ELF-1 (cell line): ENCODE data around the gene C2CD4A.

Experiments used
- DNase-seq: peaks from one replicate; pipeline ENCODE4 v3.0.0-alpha.2; 2016; ENCODE audit warnings: low read depth, low spot score

Gene C2CD4A

GRCh38 chr15:62059816-62060112, 7.0 kb upstream of the C2CD4A start:
- no peak for DNase-seq

DNA sequence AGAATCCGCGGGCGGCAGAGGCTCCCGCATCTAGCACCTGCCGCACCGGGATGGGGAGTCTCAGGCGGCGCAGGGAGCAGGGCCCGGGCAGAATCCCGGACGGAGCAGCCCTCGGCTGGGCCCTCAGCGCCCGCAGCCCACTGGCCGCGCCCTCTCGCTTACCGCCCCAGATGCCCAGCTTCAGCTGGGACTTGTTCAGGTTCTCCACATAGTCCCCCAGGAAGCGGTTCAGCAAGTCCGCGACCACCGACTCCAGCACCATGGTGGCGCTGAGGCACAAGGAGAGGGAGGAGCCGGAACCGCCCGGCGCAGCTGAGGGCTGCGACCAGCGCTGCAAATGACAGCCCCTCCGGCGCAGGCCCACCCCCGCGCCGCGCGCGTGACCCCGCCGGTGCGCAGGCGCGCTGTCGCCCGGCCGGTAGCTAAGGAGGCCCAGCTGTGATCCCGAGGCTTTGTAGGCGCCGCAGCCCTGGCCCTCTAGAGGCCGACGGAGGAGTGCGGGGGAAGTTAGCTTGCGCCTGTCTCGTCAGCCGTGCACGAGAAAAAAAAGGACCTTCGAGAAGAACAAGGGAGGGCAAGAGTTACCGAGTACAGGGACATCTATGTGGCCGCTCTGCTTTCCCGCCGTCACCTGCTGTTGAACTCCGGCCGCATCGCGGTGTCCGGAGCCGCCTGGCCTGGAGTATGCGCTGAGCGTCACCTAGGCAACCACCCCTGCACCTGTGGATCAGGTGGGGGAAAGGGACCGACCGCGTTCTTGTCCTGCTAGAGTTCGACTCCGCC, 6.5 kb upstream of the C2CD4A start, which contains the start of gene VPS13C:
Gene VPS13C (minus strand): TSS at position 335 of the 783 bp plus-strand sequence. CDS start 73 bp downstream, at position 262.
- DNase-seq = peak; percentile 98

DNA sequence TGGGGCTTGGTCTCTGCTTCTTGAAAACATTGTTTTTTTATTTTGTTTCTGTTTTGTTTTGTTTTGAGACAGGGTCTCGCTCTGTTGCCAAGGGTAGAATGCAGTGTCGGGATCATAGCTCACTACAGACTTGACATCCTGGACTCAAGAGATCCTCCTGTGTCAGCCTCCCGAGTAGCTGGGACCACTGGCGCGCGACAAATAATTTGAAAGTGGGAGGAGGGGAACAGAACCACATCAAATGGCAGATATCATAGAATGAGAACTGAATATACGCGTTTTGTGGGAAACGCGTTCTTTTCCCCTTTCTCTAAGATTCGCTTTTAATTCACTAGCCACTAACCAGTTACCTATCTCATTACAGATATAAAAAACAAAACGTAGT, 5.9 kb upstream of the C2CD4A start:
- DNase-seq = no peak

DNA sequence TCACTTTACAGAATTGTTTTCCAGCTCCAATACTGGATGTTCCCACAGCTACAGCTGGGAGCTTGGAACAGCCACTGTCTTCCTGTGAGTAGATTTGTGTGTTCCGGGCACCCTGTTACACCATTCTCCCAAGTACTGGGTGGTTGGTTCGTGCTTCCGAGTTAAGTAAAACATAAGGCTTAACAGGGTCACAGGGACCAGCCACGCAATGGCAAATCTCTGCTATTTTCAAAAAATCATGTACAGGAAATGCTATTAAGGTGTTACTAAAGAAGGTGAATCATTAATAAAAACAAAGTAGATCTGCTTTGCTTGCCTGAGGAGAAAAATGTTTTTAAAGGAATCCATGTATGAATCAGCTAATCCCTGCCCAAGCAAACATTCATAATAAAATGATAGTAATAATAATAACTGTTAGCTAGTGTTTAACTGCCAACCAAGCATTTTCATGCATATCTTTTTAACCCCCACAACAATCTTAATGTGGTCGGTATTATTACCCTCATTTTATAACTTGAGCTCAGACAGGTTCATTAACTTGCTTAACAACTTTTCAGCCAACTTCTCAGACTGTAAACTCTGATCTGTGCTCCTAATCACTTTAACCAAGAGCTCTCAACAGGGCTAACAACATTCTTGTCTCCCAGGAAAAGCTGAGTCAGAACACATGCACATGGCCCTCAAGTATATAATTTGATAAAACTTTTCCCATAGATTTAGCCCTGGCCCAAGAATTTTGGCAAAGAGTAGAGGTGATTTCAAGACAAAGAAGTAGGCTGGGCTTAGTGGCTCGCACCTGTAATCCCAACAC, 2.7 kb upstream of the C2CD4A start:
- no peak for DNase-seq

DNA sequence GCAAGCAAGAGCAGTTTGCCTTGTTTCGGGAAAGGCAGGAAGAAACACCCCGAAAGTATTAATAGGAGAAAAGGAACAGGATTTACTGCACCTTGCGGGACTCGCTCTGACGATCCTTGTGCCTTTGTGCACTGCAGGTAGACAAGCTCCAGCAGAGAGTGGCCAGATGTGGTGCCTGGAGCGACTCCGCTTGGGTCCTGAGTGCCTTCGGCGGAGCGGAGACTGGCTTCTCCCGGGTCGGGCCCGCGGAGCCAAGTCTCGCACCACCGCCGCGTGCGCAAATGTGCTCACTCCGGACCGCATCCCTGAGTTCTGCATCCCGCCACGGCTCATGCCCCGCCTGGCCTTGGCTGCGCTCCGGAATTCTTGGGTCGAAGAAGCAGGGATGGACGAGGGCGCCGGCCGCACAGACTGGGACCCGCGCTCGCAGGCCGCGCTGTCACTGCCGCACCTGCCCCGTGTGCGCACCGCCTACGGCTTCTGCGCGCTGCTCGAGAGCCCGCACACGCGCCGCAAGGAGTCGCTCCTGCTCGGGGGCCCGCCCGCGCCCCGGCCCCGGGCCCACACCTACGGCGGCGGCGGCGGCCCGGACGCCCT, 769 bp downstream of the C2CD4A start:
- DNase-seq = peak; percentile 44

DNA sequence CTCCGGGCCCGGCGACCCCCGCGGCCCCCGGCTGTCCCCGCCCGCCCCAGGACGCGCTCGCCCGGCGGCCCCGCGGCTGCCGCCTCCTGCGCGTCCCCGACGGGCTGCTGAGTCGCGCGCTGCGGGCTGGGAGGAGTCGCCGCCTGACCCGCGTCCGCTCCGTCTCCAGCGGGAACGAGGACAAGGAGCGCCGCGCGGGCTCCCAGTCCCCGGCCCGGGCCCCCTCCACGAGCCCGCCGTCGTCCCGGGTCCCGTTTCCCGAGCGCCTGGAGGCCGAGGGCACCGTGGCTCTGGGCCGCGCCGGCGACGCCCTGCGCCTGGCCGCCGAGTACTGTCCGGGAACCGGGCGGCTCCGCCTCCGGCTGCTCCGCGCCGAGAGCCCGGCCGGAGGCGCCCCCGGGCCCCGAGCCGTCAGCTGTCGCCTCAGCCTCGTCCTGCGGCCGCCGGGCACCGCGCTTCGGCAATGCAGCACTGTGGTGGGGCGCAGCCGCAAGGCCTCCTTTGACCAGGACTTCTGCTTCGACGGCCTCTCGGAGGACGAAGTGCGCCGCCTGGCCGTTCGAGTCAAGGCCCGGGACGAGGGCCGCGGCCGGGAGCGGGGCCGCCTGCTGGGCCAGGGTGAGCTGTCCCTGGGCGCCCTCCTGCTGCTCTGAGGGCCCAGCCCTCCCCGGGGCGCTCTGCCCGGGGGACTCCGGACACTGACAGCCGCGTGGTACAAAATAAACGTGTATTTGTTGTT, 1.5 kb downstream of the C2CD4A start:
- DNase-seq = peak; percentile 66

GRCh38 chr15:62068810-62069167, 2.0 kb downstream of the C2CD4A start:
- no peak for DNase-seq

GRCh38 chr15:62069551-62069950, 2.8 kb downstream of the C2CD4A start:
- no peak for DNase-seq

- no peak for DNase-seq
Observed at GRCh38 chr15:62071711-62072308, 5.0 kb downstream of the C2CD4A start.

DNA sequence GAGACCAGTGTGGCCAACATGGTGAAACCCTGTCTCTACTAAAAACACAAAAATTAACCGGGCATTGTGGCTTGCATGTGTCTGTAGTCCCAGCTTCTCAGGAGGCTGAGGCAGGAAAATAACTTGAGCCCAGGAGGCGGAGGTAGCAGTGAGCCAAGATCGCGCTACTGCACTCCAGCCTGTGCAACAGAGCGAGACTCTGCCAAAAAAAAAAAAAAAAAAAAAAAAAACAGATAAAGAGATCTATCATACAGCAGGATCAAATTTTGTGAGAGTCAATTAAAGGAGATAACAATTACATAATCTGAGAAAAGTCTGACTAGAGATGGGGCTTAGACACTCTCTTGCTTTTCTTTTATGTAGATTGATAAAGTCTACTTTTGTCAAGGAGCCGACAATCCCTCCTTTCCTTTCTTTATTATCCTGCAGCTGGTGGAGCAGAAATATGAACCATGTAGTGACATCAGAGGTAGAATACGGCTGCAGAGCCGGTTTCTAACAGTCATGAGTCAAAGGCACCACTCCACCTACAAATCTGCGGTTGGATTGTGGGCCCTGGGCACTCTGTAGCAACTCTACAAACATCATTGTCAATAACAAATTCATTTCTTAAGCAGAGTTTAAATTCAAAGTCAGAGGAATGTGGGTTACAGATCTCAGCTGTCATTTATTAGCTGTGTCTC, 9.0 kb downstream of the C2CD4A start:
- no peak for DNase-seq

GRCh38 chr15:62079594-62079993, 12.8 kb downstream of the C2CD4A start:
- DNase-seq = no peak

DNA sequence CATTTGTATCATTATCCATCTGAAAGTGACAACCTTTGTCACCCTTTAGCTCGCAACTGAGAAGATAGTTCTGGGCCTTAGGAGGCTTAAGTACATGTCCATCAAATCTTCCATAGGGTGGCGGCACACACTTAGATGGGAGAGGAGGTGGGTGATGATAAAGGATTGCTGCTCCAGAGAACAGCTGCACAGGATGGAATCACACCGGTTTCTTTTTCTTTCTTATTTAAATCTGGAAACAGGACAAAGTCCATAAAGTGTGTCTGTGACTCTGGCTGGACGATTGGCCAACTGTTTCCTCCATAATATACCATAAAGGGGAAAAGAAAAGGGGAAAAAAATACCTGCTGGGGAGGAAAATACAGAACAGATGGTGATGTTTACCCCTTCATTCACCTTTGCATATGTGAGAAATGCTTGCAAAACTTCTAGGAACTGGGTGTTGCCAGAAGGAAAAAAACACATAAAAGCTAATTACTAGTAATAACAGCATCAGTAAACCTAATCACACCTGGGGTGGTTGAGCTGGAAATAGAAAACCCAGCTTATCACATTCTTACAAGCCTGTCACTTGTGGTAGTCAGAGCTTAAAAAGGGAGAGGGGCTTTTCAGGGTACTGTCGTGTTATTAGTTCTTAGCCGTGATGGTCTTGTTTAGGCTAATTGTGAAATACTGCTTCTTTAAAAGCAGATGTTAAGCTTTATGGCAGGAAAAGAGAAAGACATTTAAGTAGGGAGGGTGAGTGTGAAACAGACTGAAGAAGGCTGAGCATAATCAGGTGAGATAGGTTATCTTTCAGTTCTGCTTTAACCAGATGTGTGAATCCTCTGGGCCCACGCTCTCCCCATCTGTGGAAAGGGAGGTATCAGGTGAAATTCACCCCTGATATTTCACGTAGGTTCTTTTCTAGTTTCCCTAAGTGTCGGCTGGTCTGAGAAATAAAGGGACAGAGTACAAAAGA, 16.7 kb downstream of the C2CD4A start:
- no peak for DNase-seq

DNA sequence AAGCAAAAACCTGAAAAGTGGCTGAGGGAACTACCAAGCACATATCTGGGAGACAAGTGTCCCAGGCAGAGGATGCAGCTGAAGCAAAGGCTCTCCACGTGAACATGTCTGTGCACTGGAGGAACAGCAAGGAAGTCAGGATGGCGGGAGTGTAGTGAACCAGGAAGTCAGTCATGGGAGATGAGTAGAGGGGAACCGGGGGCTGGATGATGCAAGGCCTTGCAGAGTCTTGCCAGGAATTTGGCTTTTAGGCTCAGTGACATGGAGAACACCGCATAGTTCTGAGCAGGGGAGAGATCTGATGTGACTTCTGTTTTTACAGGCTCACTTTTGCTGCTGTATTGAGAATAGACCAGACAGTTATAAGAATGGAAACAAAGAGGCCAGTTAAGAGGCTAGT, 19.0 kb downstream of the C2CD4A start:
- no peak for DNase-seq

DNA sequence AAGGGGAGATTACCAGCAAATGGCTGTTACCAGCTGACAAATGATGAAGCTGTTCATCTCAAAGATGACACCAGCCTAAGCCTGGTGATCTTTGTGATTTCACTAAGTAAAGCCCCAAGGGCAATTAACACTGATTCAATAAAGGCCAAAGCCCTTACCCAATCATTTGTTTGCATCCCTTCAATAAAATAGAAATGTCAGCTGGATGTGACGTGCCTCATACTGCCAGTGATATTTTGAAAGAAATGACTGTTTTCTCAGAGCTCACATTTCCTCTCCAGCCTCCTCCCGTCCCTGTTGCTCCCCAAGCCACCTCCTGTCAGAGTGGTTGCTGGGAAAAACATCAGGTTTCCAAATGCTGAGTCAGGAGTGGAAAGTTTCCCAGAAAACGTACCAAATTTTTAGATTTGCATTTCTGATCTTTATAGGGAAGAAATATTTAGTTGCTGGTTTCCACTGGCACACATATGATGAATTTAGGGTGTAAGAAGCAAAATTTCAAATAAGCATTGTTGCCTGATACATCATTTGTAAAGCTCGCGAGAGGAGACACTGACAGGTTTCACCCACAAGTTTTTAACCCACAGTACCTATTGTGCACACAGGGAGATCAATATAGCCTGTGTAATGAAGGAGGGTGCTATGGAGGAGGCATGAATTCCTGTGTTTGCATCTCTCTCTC, 21.0 kb downstream of the C2CD4A start:
- no peak for DNase-seq

GRCh38 chr15:62088353-62088693, 21.5 kb downstream of the C2CD4A start:
- DNase-seq = no peak

DNA sequence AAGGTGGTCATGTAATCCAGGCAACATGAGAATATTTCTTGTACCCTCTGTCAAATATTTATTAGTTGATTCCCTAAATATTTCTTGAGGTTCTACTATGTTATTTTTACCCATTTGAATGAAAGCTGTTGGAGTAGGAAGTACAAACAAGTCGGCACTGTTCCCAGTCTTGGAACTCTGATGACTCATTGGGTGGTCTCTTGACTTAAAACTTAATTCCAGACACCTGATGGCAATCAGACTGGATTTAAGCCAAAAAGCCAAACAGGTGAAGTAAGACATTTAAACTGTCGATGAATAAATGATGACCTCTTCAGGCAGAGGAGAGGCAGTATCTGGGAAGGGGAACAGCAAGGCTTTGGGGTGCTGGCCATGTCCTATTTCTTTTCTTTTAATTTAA, 22.8 kb downstream of the C2CD4A start:
- no peak for DNase-seq

GRCh38 chr15:62090988-62091387, 24.2 kb downstream of the C2CD4A start:
- DNase-seq = no peak

- DNase-seq = no peak
Observed at GRCh38 chr15:62093809-62094208, 27.0 kb downstream of the C2CD4A start.

DNA sequence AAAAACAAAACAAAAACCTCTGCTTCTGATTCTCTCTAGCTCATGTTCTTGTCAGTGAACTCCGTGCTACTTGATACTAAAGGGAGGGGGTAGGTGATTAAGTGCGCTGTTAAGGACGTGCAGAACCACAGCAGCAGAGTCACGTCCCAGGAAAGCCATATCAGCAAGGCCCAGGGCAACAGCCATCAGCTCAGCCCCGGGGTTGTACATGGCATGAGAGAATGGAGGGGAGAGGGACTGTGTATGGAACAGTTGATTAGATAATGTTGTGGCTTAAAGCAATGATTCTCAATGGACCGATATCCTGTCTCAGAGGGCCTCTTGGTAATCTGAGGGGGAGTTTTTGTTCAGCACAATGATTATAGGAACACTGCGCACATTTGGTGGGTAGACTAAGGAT, 27.6 kb downstream of the C2CD4A start:
- no peak for DNase-seq
